GM18508 (cell line): ENCODE results near the gene LRCOL1.

Experiments
- ATAC-seq: cut with Tn5 transposase; IDR thresholded peaks from one replicate; pipeline ENCODE4 v1.9.1; 2021; ENCODE audit warnings: moderate number of reproducible peaks; ENCODE audit not compliant: insufficient read depth, unreplicated experiment

The LRCOL1 gene

DNA sequence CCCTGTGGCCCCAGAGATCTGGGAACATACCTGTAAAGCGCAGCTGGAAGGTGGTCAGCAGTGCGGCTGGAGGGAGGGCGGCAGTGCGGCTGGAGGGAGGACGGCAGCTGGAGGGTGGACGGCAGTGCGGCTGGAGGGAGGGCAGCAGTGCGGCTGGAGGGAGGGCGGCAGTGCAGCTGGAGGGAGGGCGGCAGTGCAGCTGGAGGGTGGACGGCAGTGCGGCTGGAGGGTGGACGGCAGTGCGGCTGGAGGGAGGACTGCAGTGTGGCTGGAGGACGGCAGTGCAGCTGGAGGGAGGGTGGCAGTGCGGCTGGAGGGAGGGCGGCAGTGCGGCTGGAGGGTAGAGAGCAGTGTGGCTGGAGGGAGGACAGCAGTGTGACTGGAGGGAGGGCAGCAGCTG, 23.5 kb downstream of the LRCOL1 start:
- ATAC-seq, result no peak

GRCh38 chr12:132585177-132585576, 25.2 kb downstream of the LRCOL1 start:
- ATAC-seq, result no peak

DNA sequence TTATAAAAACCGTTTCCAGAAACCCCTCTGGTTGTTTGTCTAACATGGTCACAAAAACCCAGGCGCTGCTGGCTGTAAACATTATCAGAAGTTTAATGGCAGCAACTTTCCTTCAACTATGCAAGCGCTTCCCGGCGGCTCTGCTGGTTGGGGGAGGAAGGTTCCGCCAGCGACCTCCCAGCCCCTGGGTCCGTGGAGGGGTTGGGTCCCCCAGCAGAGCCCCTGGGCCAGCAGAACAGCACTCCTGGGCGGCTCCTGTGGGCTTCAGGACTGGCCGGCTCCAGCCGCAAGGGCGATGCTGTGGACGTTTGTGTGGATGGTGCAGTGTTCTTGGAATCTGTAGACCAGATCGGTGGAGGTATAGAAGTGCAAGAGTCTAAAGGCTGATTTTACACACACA, 26.0 kb downstream of the LRCOL1 start:
- no peak for ATAC-seq

DNA sequence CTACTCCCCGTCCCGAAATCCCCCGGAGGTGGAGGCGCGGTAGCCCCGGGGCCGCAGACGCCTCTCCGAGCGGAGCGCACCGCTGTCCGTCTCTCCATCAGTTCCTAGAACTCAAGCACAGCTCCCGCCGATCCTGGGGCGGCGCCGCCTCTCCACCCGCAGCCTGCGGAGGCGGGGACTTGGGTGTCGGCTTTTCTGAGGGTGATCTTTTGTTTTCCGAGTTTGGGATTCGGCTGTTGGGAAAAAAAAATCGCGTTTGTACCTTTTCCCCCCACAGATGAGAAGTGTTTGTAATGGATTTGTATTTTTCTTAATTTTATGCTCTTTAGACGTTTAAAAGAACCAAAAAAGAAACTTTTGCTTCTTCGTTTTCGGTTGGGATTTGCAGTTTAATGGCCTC, 26.6 kb downstream of the LRCOL1 start:
- ATAC-seq, result no peak

DNA sequence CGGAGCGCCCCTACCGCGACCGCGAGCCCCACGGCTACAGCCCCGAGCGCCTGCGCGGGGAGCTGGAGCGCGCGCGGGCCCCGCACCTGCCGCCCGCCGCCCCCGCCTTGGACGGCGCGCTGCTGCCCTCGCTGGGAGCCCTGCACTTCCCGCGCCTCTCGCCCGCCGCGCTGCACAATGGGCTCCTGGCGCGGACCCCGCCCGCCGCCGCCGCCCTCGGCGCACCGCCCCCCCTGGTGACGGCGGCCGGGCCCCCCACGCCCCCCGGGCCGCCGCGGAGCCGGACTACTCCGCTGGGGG, 27.0 kb downstream of the LRCOL1 start:
- ATAC-seq, result no peak

DNA sequence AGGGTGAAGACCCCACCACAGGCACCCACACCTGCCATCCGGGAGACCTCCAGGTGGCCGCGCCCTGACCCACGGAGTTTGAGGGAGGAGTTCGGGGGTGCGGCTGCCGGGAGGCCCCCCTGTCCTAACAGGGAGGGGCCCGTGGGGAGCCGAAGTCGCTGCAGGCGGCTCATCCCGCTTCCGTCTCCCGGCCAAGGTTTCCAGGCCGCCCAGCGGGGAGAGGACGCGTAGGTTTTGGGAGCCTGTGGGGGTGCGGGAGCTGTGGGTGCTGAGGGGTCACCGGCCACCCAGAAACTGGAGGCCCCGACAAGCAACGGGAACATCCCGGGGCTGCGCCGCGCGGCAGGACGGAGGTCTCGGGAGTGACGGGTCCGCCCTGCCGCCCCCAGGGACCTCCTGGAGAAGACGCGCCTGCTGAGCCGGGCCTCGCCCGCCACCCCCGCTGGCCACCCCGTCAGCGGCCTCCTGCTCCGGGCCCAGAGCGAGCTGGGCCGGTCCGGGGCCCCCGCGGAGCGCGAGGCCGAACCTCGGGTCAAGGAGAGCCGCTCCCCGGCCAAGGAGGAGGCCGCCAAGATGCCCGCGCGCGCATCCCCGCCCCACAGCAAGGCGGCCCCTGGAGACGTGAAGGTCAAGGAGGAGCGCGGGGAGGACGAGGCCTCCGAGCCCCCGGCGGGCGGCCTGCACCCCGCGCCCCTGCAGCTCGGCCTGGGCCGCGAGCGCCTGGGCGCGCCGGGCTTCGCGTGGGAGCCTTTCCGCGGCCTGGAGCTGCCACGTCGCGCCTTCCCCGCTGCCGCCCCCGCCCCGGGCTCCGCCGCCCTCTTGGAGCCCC, 27.6 kb downstream of the LRCOL1 start:
- no peak for ATAC-seq

DNA sequence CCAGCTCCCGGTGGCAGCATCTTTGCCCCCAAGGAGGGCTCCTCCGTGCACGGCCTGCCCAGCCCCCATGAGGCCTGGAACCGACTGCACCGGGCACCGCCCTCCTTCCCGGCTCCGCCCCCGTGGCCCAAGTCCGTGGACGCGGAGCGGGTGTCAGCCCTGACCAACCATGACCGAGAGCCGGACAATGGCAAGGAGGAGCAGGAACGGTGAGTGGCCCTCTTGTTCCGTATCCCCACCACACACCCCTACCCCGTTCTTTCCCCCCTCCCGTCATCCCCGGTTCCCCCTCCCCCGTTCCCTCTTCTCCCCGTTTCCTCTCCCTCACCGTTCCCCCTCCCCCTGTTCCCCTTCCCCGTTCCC, 28.3 kb downstream of the LRCOL1 start:
- no peak for ATAC-seq

- ATAC-seq, result no peak
Observed at GRCh38 chr12:132581348-132582057, 28.9 kb downstream of the LRCOL1 start.

DNA sequence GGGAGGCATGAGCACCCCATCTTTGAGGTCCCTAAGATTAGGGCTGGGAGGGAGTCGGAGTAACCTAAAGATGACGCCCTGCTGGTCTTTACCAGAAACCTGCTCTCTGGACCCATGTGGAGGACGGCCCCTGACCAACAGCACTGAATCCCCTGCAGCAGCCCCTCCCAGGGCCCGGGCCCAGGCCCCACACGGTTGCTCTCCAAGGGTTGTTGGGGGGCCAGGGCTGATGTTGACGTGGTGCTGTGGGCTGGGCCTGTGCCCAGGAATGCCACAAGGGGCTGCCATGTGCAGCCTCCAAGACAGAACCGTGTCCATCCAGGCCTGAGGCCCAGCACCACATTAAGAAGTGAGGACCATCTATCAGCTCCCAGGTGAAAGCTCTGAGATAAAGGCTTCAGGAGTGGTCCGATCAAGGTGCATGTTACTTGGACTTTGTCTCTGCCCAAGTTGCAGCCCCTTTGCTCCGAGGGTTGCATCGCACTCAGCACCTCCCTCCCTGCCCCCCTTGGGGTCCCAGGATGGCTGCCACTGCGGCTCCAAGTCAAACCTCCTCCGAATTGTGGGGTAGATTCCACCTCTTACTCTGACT, 29.6 kb downstream of the LRCOL1 start:
- no peak for ATAC-seq

DNA sequence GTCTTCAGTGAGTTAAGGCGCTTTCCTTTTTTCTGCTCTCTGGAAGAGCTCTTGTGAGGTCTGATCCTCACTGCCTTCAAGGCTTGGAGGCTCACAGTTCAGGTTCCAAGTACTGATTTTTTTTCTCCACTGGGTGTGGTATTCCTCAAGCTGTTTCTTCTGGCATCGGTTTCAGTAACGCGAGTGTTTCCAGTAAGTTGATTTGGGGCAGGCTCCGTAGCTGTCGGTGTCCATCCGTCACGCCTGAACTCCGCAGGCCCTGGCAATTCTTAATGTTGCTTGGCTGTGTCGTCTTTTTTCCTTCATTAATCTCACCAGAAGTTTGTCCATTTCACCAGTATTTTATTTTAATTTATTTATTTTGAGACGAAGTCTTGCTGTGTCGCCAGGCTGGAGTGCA, 30.6 kb downstream of the LRCOL1 start:
- no peak for ATAC-seq

DNA sequence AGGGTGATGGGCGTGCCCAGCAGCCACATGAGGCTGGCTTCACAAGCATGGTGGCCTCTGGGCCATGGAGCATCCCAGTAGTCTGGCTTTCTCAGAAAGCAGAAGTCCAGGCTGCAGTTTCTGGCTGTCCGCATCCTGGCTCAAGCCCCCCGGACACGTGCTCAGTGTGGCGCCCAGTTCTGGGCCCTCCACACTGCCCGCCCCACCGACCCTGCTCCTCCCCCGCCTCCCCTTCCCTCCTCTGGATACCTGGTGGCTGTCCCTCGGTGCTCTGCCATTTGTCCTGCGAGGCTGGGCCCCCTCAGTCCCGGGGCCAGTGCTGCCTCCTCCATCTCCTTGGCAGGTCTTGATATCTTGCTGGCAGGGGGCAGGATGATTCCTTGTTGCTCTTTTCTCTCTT, 31.6 kb downstream of the LRCOL1 start:
- ATAC-seq, result no peak

GRCh38 chr12:132578118-132578517, 32.3 kb downstream of the LRCOL1 start:
- ATAC-seq, result no peak

GRCh38 chr12:132577191-132577920, 33.0 kb downstream of the LRCOL1 start:
- no peak for ATAC-seq

DNA sequence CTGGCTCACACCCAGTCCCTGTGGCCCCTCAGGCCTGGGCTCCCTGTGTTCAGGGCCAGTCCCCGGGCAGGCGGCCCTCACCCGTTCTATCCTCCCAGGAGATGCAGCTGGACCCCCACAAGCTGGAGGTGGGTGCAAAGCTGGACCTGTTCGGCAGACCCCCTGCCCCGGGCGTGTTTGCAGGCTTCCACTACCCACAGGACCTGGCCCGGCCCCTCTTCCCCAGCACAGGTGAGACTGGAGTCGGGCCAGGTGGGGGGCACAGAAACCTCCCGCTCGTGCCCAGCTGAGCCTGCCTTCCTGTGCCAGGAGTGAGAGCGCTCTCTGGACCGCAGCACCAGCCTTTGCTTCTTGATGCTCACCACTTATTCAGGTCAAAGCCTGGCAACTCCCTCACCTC, 33.7 kb downstream of the LRCOL1 start:
- no peak for ATAC-seq

- ATAC-seq, result no peak
Observed at GRCh38 chr12:132575661-132576060, 34.7 kb downstream of the LRCOL1 start.

- no peak for ATAC-seq
Observed at GRCh38 chr12:132574271-132574996, 35.9 kb downstream of the LRCOL1 start.

DNA sequence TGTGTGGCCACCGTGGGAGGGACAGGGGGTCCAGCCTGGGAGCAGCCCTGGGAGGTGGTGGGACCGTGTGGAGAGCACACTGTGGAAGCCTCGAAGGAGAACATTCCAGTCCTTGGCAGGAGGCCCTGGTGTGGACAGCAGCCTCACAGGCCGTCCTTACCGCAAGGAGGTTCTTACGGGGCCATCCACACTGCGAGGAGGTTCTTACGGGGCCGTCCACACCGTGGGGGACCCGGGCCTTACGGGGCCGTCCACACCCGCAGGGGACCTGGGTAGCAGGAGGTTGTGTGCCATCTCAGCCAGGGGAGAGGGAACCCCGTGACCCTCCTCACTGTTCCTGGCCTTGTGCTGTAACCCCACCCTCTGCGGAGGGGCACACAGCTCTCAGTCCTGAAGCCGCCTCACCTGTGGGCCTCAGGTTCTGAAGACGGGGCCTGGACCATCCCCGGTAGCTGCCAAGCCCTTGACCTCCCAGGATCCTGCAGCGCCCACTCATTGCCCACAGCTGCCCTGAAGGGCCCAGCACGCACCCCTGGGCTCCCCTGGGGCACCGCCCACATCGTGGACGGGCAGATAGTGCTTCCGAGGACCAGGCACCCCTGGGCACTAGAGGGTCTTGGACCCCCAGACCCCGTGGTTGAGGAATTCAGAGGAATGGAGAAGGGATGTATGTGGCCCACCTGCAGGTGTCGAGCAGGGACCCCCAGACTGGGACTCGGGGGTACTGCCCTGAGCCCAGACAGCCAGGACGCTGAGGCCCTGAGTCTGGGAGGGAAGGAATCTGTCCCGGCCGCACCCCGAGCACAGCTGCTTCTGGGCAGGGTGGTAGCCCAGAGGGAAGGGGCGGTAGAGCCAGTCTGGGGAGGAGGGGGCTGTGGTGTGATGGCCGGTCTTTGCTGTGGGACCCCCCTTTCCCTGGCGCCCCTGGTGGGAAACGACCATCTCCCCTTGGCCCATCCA, 37.3 kb downstream of the LRCOL1 start:
- ATAC-seq, result no peak

- ATAC-seq, result no peak
Observed at GRCh38 chr12:132572106-132572505, 38.3 kb downstream of the LRCOL1 start.

GRCh38 chr12:132571598-132571997, 38.8 kb downstream of the LRCOL1 start:
- no peak for ATAC-seq
